ENCODE results near the gene MAPK4.
"Not testable (repeated sequence)": the region's sequence is repeated elsewhere in the genome, so short reads cannot be mapped to it uniquely, and the experiment has no call there.

MAPK4 gene

GRCh38 chr18:50707297-50707696 is 147.4 kb downstream of the MAPK4 start:
- 77% methylated on average over 5 of the region's 7 CpGs for WGBS
- H3K9ac ChIP-seq (ENCODE audit: low read depth, low read length); H3K27me3 ChIP-seq (ENCODE audit: insufficient read depth, low read length); H3K9me3 ChIP-seq (ENCODE audit: insufficient read depth, low read depth, low read length); H3K4me3 ChIP-seq (ENCODE audit: low read length); H3K36me3 ChIP-seq (ENCODE audit: insufficient read depth, low read length); H3K27ac ChIP-seq (ENCODE audit: low read depth, low read length): not testable (repeated sequence)
- peaks cover 22% of the 10 kb centered on the region for H3K4me1 ChIP-seq (ENCODE audit: insufficient read depth, low read length)

GRCh38 chr18:50707855-50708469 is 148.1 kb downstream of the MAPK4 start:
- WGBS = 94% methylated on average over 7 of the region's 7 CpGs
- H3K9ac ChIP-seq (ENCODE audit: low read depth, low read length) = no peak overlapping the region
- no peaks in the 10 kb centered on the region for H3K36me3 ChIP-seq (ENCODE audit: insufficient read depth, low read length)
- H3K9me3 ChIP-seq (ENCODE audit: insufficient read depth, low read depth, low read length) = no peaks in the 10 kb centered on the region
- no peaks in the 10 kb centered on the region for H3K27me3 ChIP-seq (ENCODE audit: insufficient read depth, low read length)
- H3K4me1 ChIP-seq (ENCODE audit: insufficient read depth, low read length) = peaks cover 25% of the 10 kb centered on the region
- H3K27ac ChIP-seq (ENCODE audit: low read depth, low read length) = no peak overlapping the region
- no peak overlapping the region for H3K4me3 ChIP-seq (ENCODE audit: low read length)

GRCh38 chr18:50709193-50709592 is 149.3 kb downstream of the MAPK4 start:
- Histone ChIP-seq H3K27ac (ENCODE audit: low read depth, low read length) (no peak overlapping the region), H3K36me3 (ENCODE audit: insufficient read depth, low read length) (no peaks in the 10 kb centered on the region), H3K4me3 (ENCODE audit: low read length) (no peak overlapping the region), H3K4me1 (ENCODE audit: insufficient read depth, low read length) (peaks cover 26% of the 10 kb centered on the region), H3K27me3 (ENCODE audit: insufficient read depth, low read length) (no peaks in the 10 kb centered on the region), H3K9ac (ENCODE audit: low read depth, low read length) (no peak overlapping the region), H3K9me3 (ENCODE audit: insufficient read depth, low read depth, low read length) (no peaks in the 10 kb centered on the region)
- 67% methylated on average over 7 of the region's 7 CpGs for WGBS

- Histone ChIP-seq H3K27me3 (ENCODE audit: insufficient read depth, low read length) (no peaks in the 10 kb centered on the region), H3K4me1 (ENCODE audit: insufficient read depth, low read length) (peaks cover 18% of the 10 kb centered on the region), H3K9ac (ENCODE audit: low read depth, low read length) (no peak overlapping the region), H3K36me3 (ENCODE audit: insufficient read depth, low read length) (no peaks in the 10 kb centered on the region), H3K27ac (ENCODE audit: low read depth, low read length) (no peak overlapping the region), H3K9me3 (ENCODE audit: insufficient read depth, low read depth, low read length) (no peaks in the 10 kb centered on the region), H3K4me3 (ENCODE audit: low read length) (no peak overlapping the region)
- WGBS = 79% methylated on average over 5 of the region's 5 CpGs
These were observed 151.5 kb downstream of the MAPK4 start for GRCh38 chr18:50711386-50711785.

- Histone ChIP-seq H3K9me3 (ENCODE audit: insufficient read depth, low read depth, low read length) (no peaks in the 10 kb centered on the region), H3K4me3 (ENCODE audit: low read length) (no peak overlapping the region), H3K27me3 (ENCODE audit: insufficient read depth, low read length) (no peaks in the 10 kb centered on the region), H3K4me1 (ENCODE audit: insufficient read depth, low read length) (peaks cover 11% of the 10 kb centered on the region), H3K27ac (ENCODE audit: low read depth, low read length) (no peak overlapping the region), H3K9ac (ENCODE audit: low read depth, low read length) (no peak overlapping the region), H3K36me3 (ENCODE audit: insufficient read depth, low read length) (no peaks in the 10 kb centered on the region)
- WGBS = 88% methylated on average over 7 of the region's 7 CpGs
These were observed 156.0 kb downstream of the MAPK4 start for GRCh38 chr18:50715919-50716318.

GRCh38 chr18:50716902-50717301 is 157.0 kb downstream of the MAPK4 start:
- H3K27me3 ChIP-seq (ENCODE audit: insufficient read depth, low read length) = no peaks in the 10 kb centered on the region
- no peak overlapping the region for H3K4me3 ChIP-seq (ENCODE audit: low read length)
- 0 out of 2 replicates have a peak, but pooled peaks cover 4% of the 10 kb centered on the region for H3K4me1 ChIP-seq (ENCODE audit: insufficient read depth, low read length)
- no peak overlapping the region for H3K9ac ChIP-seq (ENCODE audit: low read depth, low read length)
- H3K9me3 ChIP-seq (ENCODE audit: insufficient read depth, low read depth, low read length) = no peaks in the 10 kb centered on the region
- H3K36me3 ChIP-seq (ENCODE audit: insufficient read depth, low read length) = no peaks in the 10 kb centered on the region
- 93% methylated on average over 4 of the region's 4 CpGs for WGBS
- H3K27ac ChIP-seq (ENCODE audit: low read depth, low read length) = no peak overlapping the region

GRCh38 chr18:50717563-50717962 is 157.7 kb downstream of the MAPK4 start:
- WGBS = 93% methylated on average over 2 of the region's 2 CpGs
- Histone ChIP-seq H3K27ac (ENCODE audit: low read depth, low read length) (no peak overlapping the region), H3K36me3 (ENCODE audit: insufficient read depth, low read length) (no peaks in the 10 kb centered on the region), H3K4me3 (ENCODE audit: low read length) (no peak overlapping the region), H3K9me3 (ENCODE audit: insufficient read depth, low read depth, low read length) (no peaks in the 10 kb centered on the region), H3K4me1 (ENCODE audit: insufficient read depth, low read length) (0 out of 2 replicates have a peak, but pooled peaks cover 4% of the 10 kb centered on the region), H3K9ac (ENCODE audit: low read depth, low read length) (no peak overlapping the region), H3K27me3 (ENCODE audit: insufficient read depth, low read length) (no peaks in the 10 kb centered on the region)

- no peak overlapping the region for H3K4me3 ChIP-seq (ENCODE audit: low read length)
- H3K27me3 ChIP-seq (ENCODE audit: insufficient read depth, low read length) = no peaks in the 10 kb centered on the region
- no peak overlapping the region for H3K9ac ChIP-seq (ENCODE audit: low read depth, low read length)
- no peak overlapping the region for H3K27ac ChIP-seq (ENCODE audit: low read depth, low read length)
- no peaks in the 10 kb centered on the region for H3K36me3 ChIP-seq (ENCODE audit: insufficient read depth, low read length)
- H3K9me3 ChIP-seq (ENCODE audit: insufficient read depth, low read depth, low read length) = no peaks in the 10 kb centered on the region
- WGBS = 95% methylated on average over 11 of the region's 11 CpGs
- no peaks in the 10 kb centered on the region for H3K4me1 ChIP-seq (ENCODE audit: insufficient read depth, low read length)
These were observed 159.8 kb downstream of the MAPK4 start for GRCh38 chr18:50719471-50720324.

- 92% methylated on average over 4 of the region's 4 CpGs for WGBS
- no peak overlapping the region for H3K4me3 ChIP-seq (ENCODE audit: low read length)
- no peaks in the 10 kb centered on the region for H3K27me3 ChIP-seq (ENCODE audit: insufficient read depth, low read length)
- no peaks in the 10 kb centered on the region for H3K4me1 ChIP-seq (ENCODE audit: insufficient read depth, low read length)
- H3K9me3 ChIP-seq (ENCODE audit: insufficient read depth, low read depth, low read length) = no peaks in the 10 kb centered on the region
- no peaks in the 10 kb centered on the region for H3K36me3 ChIP-seq (ENCODE audit: insufficient read depth, low read length)
- H3K9ac ChIP-seq (ENCODE audit: low read depth, low read length) = no peak overlapping the region
- H3K27ac ChIP-seq (ENCODE audit: low read depth, low read length) = no peak overlapping the region
These were observed 160.4 kb downstream of the MAPK4 start for GRCh38 chr18:50720325-50720674.

- H3K9me3 ChIP-seq (ENCODE audit: insufficient read depth, low read depth, low read length) = no peaks in the 10 kb centered on the region
- H3K4me3 ChIP-seq (ENCODE audit: low read length) = no peak overlapping the region
- no peaks in the 10 kb centered on the region for H3K27me3 ChIP-seq (ENCODE audit: insufficient read depth, low read length)
- H3K4me1 ChIP-seq (ENCODE audit: insufficient read depth, low read length) = no peaks in the 10 kb centered on the region
- H3K36me3 ChIP-seq (ENCODE audit: insufficient read depth, low read length) = no peaks in the 10 kb centered on the region
- WGBS = 97% methylated on average over 4 of the region's 4 CpGs
- H3K9ac ChIP-seq (ENCODE audit: low read depth, low read length) = no peak overlapping the region
- no peak overlapping the region for H3K27ac ChIP-seq (ENCODE audit: low read depth, low read length)
These were observed 161.1 kb downstream of the MAPK4 start for GRCh38 chr18:50721006-50721405.

GRCh38 chr18:50721451-50722120 is 161.7 kb downstream of the MAPK4 start:
- Histone ChIP-seq H3K27me3 (ENCODE audit: insufficient read depth, low read length) (no peaks in the 10 kb centered on the region), H3K9me3 (ENCODE audit: insufficient read depth, low read depth, low read length) (no peaks in the 10 kb centered on the region), H3K4me1 (ENCODE audit: insufficient read depth, low read length) (peaks cover 4% of the 10 kb centered on the region; the same call in 1 of the 2 replicates), H3K36me3 (ENCODE audit: insufficient read depth, low read length) (no peaks in the 10 kb centered on the region), H3K4me3 (ENCODE audit: low read length) (no peak overlapping the region), H3K27ac (ENCODE audit: low read depth, low read length) (no peak overlapping the region), H3K9ac (ENCODE audit: low read depth, low read length) (no peak overlapping the region)
- WGBS = 94% methylated on average over 4 of the region's 4 CpGs

Measured in HUES64 (cell line).